ENCODE results near the gene PIK3AP1. TPM values are rescaled to one million over a fixed set of nuclear protein-coding genes. Genes with fewer than 3 reads are reported as not detected.

Gene PIK3AP1
- total and polyA plus RNA-seq, 10 donors, result 59.8 to 256 (median 183) TPM

DNA sequence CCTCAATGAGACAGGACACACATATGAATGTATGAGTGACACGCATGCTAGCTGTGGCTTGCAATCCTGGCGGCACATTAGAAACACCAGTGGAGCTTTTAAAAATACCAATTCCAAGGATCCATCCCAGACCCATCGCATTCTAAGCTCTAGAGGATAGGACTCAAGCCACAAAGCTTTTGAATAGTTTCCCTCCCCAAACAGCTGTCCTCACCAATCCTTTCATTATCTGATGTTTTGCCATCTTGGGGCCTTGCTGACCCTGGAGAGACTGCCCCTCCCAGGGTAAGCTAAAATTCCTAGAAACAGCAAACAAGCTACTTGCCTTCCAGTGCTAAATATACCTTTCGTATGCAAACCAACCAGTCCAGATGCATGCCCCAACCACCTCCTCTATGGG lies 124.6 kb downstream of the PIK3AP1 start:
- TF ChIP-seq POLR2AphosphoS5 (IDR thresholded peaks at IDR 0.05), result no peak
- TF ChIP-seq POLR2A (IDR thresholded peaks at IDR 0.05), result no peak
- TF ChIP-seq CTCF (IDR thresholded peaks at IDR 0.05 in 8 of 11, conservative IDR thresholded peaks at IDR 0.05 in 3 of 11), result no peak
- DNase-seq, result no peak
- no peak overlapping the region for H3K4me3 ChIP-seq
- H3K4me1 ChIP-seq, result peaks cover 0 to 4% (median 0%) of the 10 kb centered on the region in 6 donors
- peaks cover 2 to 92% (median 60%) of the 10 kb centered on the region in 6 donors for H3K36me3 ChIP-seq
- no peaks in the 10 kb centered on the region for H3K27me3 ChIP-seq (replicated peaks in 1 of 7)
- no peak overlapping the region for H3K27ac ChIP-seq
- intact Hi-C loops (cut with DNase I; ENCODE audit: low total_unique reads), result no loop called here
- WGBS, 5 donors, result 93 to 99% (median 96%) methylated on average over 4 of the region's 4 CpGs
- H3K9me3 ChIP-seq, result no peaks in the 10 kb centered on the region

GRCh38 chr10:96591946-96592345 lies 128.4 kb downstream of the PIK3AP1 start:
- H3K4me1 ChIP-seq, result peaks cover 9 to 31% (median 17%) of the 10 kb centered on the region in 6 donors
- no peak overlapping the region for H3K4me3 ChIP-seq
- no peak for DNase-seq
- intact Hi-C loops (cut with DNase I; ENCODE audit: low total_unique reads), result no loop called here
- no peak overlapping the region for H3K27ac ChIP-seq
- no peaks in the 10 kb centered on the region for H3K9me3 ChIP-seq
- H3K36me3 ChIP-seq, result peaks cover 0 to 54% (median 34%) of the 10 kb centered on the region in 6 donors
- H3K27me3 ChIP-seq (replicated peaks in 1 of 7), result no peaks in the 10 kb centered on the region
- TF ChIP-seq CTCF (IDR thresholded peaks at IDR 0.05 in 8 of 11, conservative IDR thresholded peaks at IDR 0.05 in 3 of 11) (no peak), POLR2AphosphoS5 (IDR thresholded peaks at IDR 0.05) (no peak), POLR2A (IDR thresholded peaks at IDR 0.05) (no peak)
- 29 to 54% (median 33%) methylated on average over 1 of the region's 1 CpG for WGBS, 5 donors

DNA sequence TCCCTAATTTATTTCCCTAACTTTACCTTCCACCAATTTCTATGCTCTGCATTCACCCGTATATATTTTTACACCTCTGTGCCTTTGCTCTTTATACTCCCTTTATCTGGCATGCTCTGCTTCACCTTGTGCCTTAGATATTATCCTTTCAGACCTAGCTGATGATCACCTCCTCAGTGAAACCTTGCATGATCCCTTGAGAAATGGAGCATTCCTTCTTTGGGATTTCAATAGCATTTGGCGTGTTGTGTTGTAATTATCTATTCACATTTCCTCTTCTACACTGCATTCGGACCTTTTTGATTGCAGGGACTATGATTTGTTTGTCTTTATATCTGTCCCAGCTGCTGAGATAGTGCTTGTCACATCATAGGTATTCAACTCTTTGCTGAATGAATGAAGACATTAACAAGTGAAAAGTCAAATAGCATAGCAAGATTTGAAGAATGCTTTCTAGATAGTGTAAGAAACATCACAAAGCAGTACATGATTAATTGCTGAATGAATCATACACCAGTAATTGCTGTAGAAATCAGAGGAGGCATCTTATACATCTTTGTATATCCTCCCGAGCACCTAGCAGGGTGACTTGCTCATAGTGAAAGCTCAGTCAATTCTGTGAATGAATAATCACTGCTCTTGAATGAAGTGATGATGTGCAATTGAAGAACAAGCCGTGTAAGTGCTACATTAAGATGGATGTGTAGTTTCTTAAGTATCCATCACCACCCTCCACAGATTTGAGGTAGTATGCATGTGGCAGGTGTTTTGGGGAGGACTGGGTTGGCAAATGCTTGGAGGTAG lies 131.5 kb downstream of the PIK3AP1 start:
- Histone ChIP-seq H3K36me3 (peaks cover 0 to 22% (median 8%) of the 10 kb centered on the region in 6 donors), H3K4me3 (no peak overlapping the region), H3K27ac (peak overlapping the region in 1 of 8 donors; percentile 100), H3K27me3 (replicated peaks in 1 of 7) (no peaks in the 10 kb centered on the region), H3K9me3 (no peaks in the 10 kb centered on the region), H3K4me1 (peaks cover 26 to 56% (median 38%) of the 10 kb centered on the region in 6 donors)
- TF ChIP-seq POLR2A (IDR thresholded peaks at IDR 0.05) (no peak), CTCF (IDR thresholded peaks at IDR 0.05 in 8 of 11, conservative IDR thresholded peaks at IDR 0.05 in 3 of 11) (no peak), POLR2AphosphoS5 (IDR thresholded peaks at IDR 0.05) (no peak)
- no peak for DNase-seq
- whole genome bisulfite sequencing, 5 donors, result 53 to 71% (median 56%) methylated on average over 5 of the region's 5 CpGs
- intact Hi-C loops (cut with DNase I; ENCODE audit: low total_unique reads), result no loop called here

GRCh38 chr10:96588060-96588554 lies 132.2 kb downstream of the PIK3AP1 start:
- TF ChIP-seq POLR2AphosphoS5 (IDR thresholded peaks at IDR 0.05), result no peak
- TF ChIP-seq POLR2A (IDR thresholded peaks at IDR 0.05), result no peak
- no peak for TF ChIP-seq CTCF (IDR thresholded peaks at IDR 0.05 in 8 of 11, conservative IDR thresholded peaks at IDR 0.05 in 3 of 11)
- intact Hi-C loops (cut with DNase I; ENCODE audit: low total_unique reads), result no loop called here
- Histone ChIP-seq H3K9me3 (no peaks in the 10 kb centered on the region), H3K36me3 (peaks cover 0 to 15% (median 3%) of the 10 kb centered on the region in 6 donors), H3K27ac (peak overlapping the region in 6 of 8 donors; percentile 95 to 100 (median 98)), H3K4me1 (peaks cover 30 to 63% (median 44%) of the 10 kb centered on the region in 6 donors), H3K27me3 (replicated peaks in 1 of 7) (no peaks in the 10 kb centered on the region), H3K4me3 (peak overlapping the region in 6 of 8 donors; percentile 75 to 93 (median 86))
- WGBS, 5 donors, result 16 to 27% (median 24%) methylated on average over 4 of the region's 4 CpGs
- no peak for DNase-seq
